GM23338 (cell line): Measurements from ENCODE around the gene RP9. TPM values are rescaled to one million over a fixed set of nuclear protein-coding genes. Genes with fewer than 3 reads are reported as not detected.

Source experiments
- ATAC-seq: fragments of 200-7000 bp; cut with Tn5 transposase; 3 replicates; pipeline ENCODE4 v1.9.1; 2020
- DNase-seq: peaks from one replicate; pipeline ENCODE4 v3.0.0-alpha.2; 2015; ENCODE audit warnings: low spot score
- H2AFZ ChIP-seq: fragments of 200-600 bp; sonication (generic); 2 replicates; pipeline ENCODE4 v1.8.0; 2016; ENCODE audit warnings: antibody characterized with exemption, mild to moderate bottlenecking, moderate library complexity
- H3F3A ChIP-seq: fragments of 200-600 bp; sonication (generic); replicated peaks from 2 replicates; pipeline ENCODE4 v1.8.0; 2017; ENCODE audit warnings: antibody characterized with exemption, mixed run types, low read depth
- H3K27ac ChIP-seq: fragments of 200-600 bp; sonication (generic); 2 replicates; pipeline ENCODE4 v1.6.1; 2016; ENCODE audit warnings: low read depth
- H3K27me3 ChIP-seq: fragments of 200-600 bp; sonication (generic); 2 replicates; pipeline ENCODE4 v1.8.0; 2016; ENCODE audit warnings: mild to moderate bottlenecking, mixed run types, moderate library complexity; ENCODE audit not compliant: insufficient read depth
- H3K36me3 ChIP-seq: fragments of 200-600 bp; sonication (generic); 2 replicates; pipeline ENCODE4 v1.8.0; 2016; ENCODE audit warnings: mild to moderate bottlenecking; ENCODE audit not compliant: insufficient read depth
- H3K4me1 ChIP-seq: fragments of 200-600 bp; sonication (generic); 2 replicates; pipeline ENCODE4 v1.8.0; 2016; ENCODE audit warnings: mild to moderate bottlenecking, moderate library complexity; ENCODE audit not compliant: insufficient read depth
- H3K4me2 ChIP-seq: fragments of 200-600 bp; sonication (generic); 2 replicates; pipeline ENCODE4 v1.7.1; 2017; ENCODE audit warnings: mixed run types
- H3K4me3 ChIP-seq: fragments of 200-600 bp; sonication (generic); 2 replicates; pipeline ENCODE4 v1.6.1; 2016; ENCODE audit warnings: mixed run types
- H3K79me2 ChIP-seq: fragments of 200-600 bp; sonication (generic); replicated peaks from 2 replicates; pipeline ENCODE4 v1.8.0; 2017; ENCODE audit warnings: mild to moderate bottlenecking; ENCODE audit not compliant: insufficient read depth
- H3K9me2 ChIP-seq: fragments of 200-600 bp; sonication (generic); 2 replicates; pipeline ENCODE4 v1.8.0; 2017; ENCODE audit not compliant: insufficient read depth
- H4K20me1 ChIP-seq: fragments of 200-600 bp; sonication (generic); replicated peaks from 2 replicates; pipeline ENCODE4 v1.8.0; 2017; ENCODE audit warnings: mild to moderate bottlenecking; ENCODE audit not compliant: insufficient read depth
- H3K27ac Mint-ChIP-seq: 2 replicates; pipeline ENCODE4 v1.8.0; 2020; ENCODE audit warnings: inconsistent platforms, mild to moderate bottlenecking, moderate library complexity, mixed read lengths
- H3K27me3 Mint-ChIP-seq: 3 replicates; pipeline ENCODE4 v1.8.0; 2022; ENCODE audit warnings: low read depth, mild to moderate bottlenecking, moderate library complexity, mixed read lengths, inconsistent platforms; ENCODE audit not compliant: insufficient read depth, poor library complexity
- H3K36me3 Mint-ChIP-seq: 3 replicates; pipeline ENCODE4 v1.8.0; 2021; ENCODE audit warnings: low read depth, mild to moderate bottlenecking, inconsistent platforms, moderate library complexity, mixed read lengths
- H3K4me1 Mint-ChIP-seq: 3 replicates; pipeline ENCODE4 v1.8.0; 2020; ENCODE audit warnings: mild to moderate bottlenecking, inconsistent platforms, mixed read lengths
- H3K4me3 Mint-ChIP-seq: 3 replicates; pipeline ENCODE4 v1.8.0; 2021; ENCODE audit warnings: moderate library complexity, mild to moderate bottlenecking, inconsistent platforms, mixed read lengths
- H3K9me3 Mint-ChIP-seq: 3 replicates; pipeline ENCODE4 v1.8.0; 2020; ENCODE audit warnings: moderate library complexity, mild to moderate bottlenecking, inconsistent platforms, mixed read lengths
- CREB1 ChIP-seq: fragments of 250-450 bp; sonication (Bioruptor Pico); IDR thresholded peaks from 2 replicates; pipeline ENCODE4 v1.5.0; 2020; ENCODE audit warnings: low read depth, mild to moderate bottlenecking, moderate library complexity
- CTCF ChIP-seq, 2 experiments: fragments of 200-600 bp in 1 of 2; sonication (generic) in 1 of 2; conservative IDR thresholded peaks; 2 replicates each; pipeline versions ENCODE4 v1.5.1 to v1.6.1; 2016 to 2017; ENCODE audit warnings: antibody characterized with exemption in 2 of 2, low read depth in 2 of 2, mild to moderate bottlenecking in 2 of 2, moderate library complexity in 1 of 2
- ETS1 ChIP-seq: IDR thresholded peaks from 2 replicates; pipeline ENCODE4 v1.6.1; 2016; ENCODE audit warnings: antibody characterized with exemption
- EZH2 ChIP-seq: fragments of 200-600 bp; sonication (generic); IDR thresholded peaks from one replicate; pipeline ENCODE4 v1.8.0; 2017; ENCODE audit warnings: antibody characterized with exemption, mild to moderate bottlenecking, low read depth; ENCODE audit not compliant: unreplicated experiment
- EZH2phosphoT487 ChIP-seq: fragments of 200-600 bp; sonication (generic); IDR thresholded peaks from one replicate; pipeline ENCODE4 v1.8.1; 2018; ENCODE audit warnings: antibody characterized with exemption; ENCODE audit not compliant: unreplicated experiment
- JUNB ChIP-seq: IDR thresholded peaks from one replicate; pipeline ENCODE4 v1.6.1; 2016; ENCODE audit warnings: antibody characterized with exemption; ENCODE audit not compliant: unreplicated experiment
- NANOG ChIP-seq: IDR thresholded peaks from 2 replicates; pipeline ENCODE4 v1.6.1; 2016; ENCODE audit warnings: antibody characterized with exemption, borderline replicate concordance
- POLR2AphosphoS5 ChIP-seq: IDR thresholded peaks from 2 replicates; pipeline ENCODE4 v1.6.1; 2016; ENCODE audit warnings: antibody characterized with exemption, low read depth
- REST ChIP-seq: IDR thresholded peaks from one replicate; pipeline ENCODE4 v1.6.1; 2018; ENCODE audit warnings: antibody characterized with exemption; ENCODE audit not compliant: unreplicated experiment
- STAT1 ChIP-seq: IDR thresholded peaks from one replicate; pipeline ENCODE4 v1.6.1; 2016; ENCODE audit warnings: antibody characterized with exemption; ENCODE audit not compliant: unreplicated experiment
- ZNF114 ChIP-seq: fragments of 250-450 bp; sonication (Bioruptor Pico); IDR thresholded peaks from 2 replicates; pipeline ENCODE4 v1.5.0; 2020; ENCODE audit warnings: mild to moderate bottlenecking, moderate library complexity
- ZNF331 ChIP-seq: fragments of 250-450 bp; sonication (Bioruptor Pico); IDR thresholded peaks from 2 replicates; pipeline ENCODE4 v1.5.0; 2020; ENCODE audit warnings: low read depth, mild to moderate bottlenecking, moderate library complexity
- ZNF462 ChIP-seq: fragments of 250-450 bp; sonication (Bioruptor Pico); IDR thresholded peaks from 2 replicates; pipeline ENCODE4 v1.5.0; 2020; ENCODE audit warnings: mild to moderate bottlenecking, moderate library complexity
- polyA plus RNA-seq: library from polyadenylated mRNA; unstranded; fragments of >200 nt; fragmentation: Nextera tagmentation; extraction: Ambion mirVana; gene quantifications from 2 replicates; pipeline ENCODE4 v1.2.1, GENCODE V29; 2016
- total RNA-seq: library from RNA; depleted of rRNA; stranded (reverse); fragments of >200 nt; shearing (Covaris generic); gene quantifications from 2 replicates; pipeline ENCODE4 v1.2.3, GENCODE V29; 2014

Gene RP9
- total and polyA plus RNA-seq, 2 experiments from 2014 or later, result 8.7 to 43.2 TPM

- no peaks in the 10 kb centered on the region for H3F3A ChIP-seq
- Mint-ChIP-seq H3K4me3 (peak overlapping the region; percentile 98), H3K9me3 (no peaks in the 10 kb centered on the region), H3K36me3 (no peaks in the 10 kb centered on the region), H3K27ac (peak overlapping the region; percentile 91; the same call in 1 of the 2 replicates), H3K4me1 (peaks cover 8% of the 10 kb centered on the region), H3K27me3 (no peaks in the 10 kb centered on the region)
- H3K79me2 ChIP-seq, result no peaks in the 10 kb centered on the region
- no peaks in the 10 kb centered on the region for H3K9me2 ChIP-seq
- no peak for ATAC-seq
- H3K4me3 ChIP-seq, result peak overlapping the region; percentile 76
- peak; percentile 18 for DNase-seq
- no peaks in the 10 kb centered on the region for H3K27me3 ChIP-seq
- peak overlapping the region; percentile 99 for H2AFZ ChIP-seq
- H3K4me2 ChIP-seq, result peak overlapping the region; percentile 91
- peaks cover 6% of the 10 kb centered on the region; the same call in 1 of the 2 replicates for H3K4me1 ChIP-seq
- TF ChIP-seq ETS1, result no peak
- TF ChIP-seq POLR2AphosphoS5, result no peak
- no peak for TF ChIP-seq CTCF (conservative IDR thresholded peaks at IDR 0.05; ENCODE audit: low read depth in 2 of 2)
- no peak for TF ChIP-seq ZNF462 (CRISPR knock-in tag)
- TF ChIP-seq STAT1, result no peak
- TF ChIP-seq JUNB, result no peak
- no peak for TF ChIP-seq ZNF114 (CRISPR knock-in tag)
- TF ChIP-seq REST, result no peak
- TF ChIP-seq CREB1 (CRISPR knock-in tag), result no peak
- TF ChIP-seq EZH2phosphoT487, result no peak
- TF ChIP-seq EZH2, result no peak
- TF ChIP-seq ZNF331 (CRISPR knock-in tag), result no peak
- no peak for TF ChIP-seq NANOG
- H4K20me1 ChIP-seq, result no peaks in the 10 kb centered on the region
- no peak overlapping the region for H3K27ac ChIP-seq
- H3K36me3 ChIP-seq, result no peaks in the 10 kb centered on the region
These were observed 21.0 kb upstream of the RP9 start for GRCh38 chr7:33130184-33130583.
